SH-SY5Y (cell line): ENCODE measurements around the gene CELSR1.

ENCODE experiments used
- GATA2 ChIP-seq: IDR thresholded peaks from 2 replicates; pipeline ENCODE4 v1.6.1; 2011; ENCODE audit warnings: mild to moderate bottlenecking, low read depth, low read length
- GATA3 ChIP-seq: IDR thresholded peaks from 2 replicates; pipeline ENCODE4 v1.6.1; 2011; ENCODE audit warnings: low read depth, mild to moderate bottlenecking, low read length, moderate library complexity

GRCh38 chr22:46519377-46519776, 18.0 kb downstream of the CELSR1 start:
- TF ChIP-seq GATA2: no peak
- no peak for TF ChIP-seq GATA3
